Nephron progenitor cell (in vitro differentiated cells): ENCODE data around the gene FAM193A.

Experiments used
- DNase-seq: peaks from one replicate; pipeline ENCODE4 v3.0.0; 2021
- H3K27ac Mint-ChIP-seq: 2 replicates; pipeline ENCODE4 v1.8.0; 2021; ENCODE audit warnings: mild to moderate bottlenecking, moderate library complexity, mixed read lengths
- H3K27me3 Mint-ChIP-seq: 2 replicates; pipeline ENCODE4 v1.8.0; 2021; ENCODE audit warnings: mild to moderate bottlenecking, low read depth, mixed read lengths; ENCODE audit not compliant: poor library complexity
- H3K36me3 Mint-ChIP-seq: 2 replicates; pipeline ENCODE4 v1.8.0; 2021; ENCODE audit warnings: low read depth, mixed read lengths
- H3K4me1 Mint-ChIP-seq: 2 replicates; pipeline ENCODE4 v1.8.0; 2021; ENCODE audit warnings: mixed read lengths
- H3K4me3 Mint-ChIP-seq: 2 replicates; pipeline ENCODE4 v1.8.0; 2021; ENCODE audit warnings: mild to moderate bottlenecking, moderate library complexity, mixed read lengths
- H3K9me3 Mint-ChIP-seq: 2 replicates; pipeline ENCODE4 v1.8.0; 2021; ENCODE audit warnings: mild to moderate bottlenecking, moderate library complexity, mixed read lengths
- TF ChIP-seq, protein P1 (sequence below): fragments of 200-600 bp; sonication (generic); IDR thresholded peaks from 2 replicates; pipeline ENCODE4 v1.5.0; 2021; ENCODE audit warnings: antibody characterized with exemption

The FAM193A gene

DNA sequence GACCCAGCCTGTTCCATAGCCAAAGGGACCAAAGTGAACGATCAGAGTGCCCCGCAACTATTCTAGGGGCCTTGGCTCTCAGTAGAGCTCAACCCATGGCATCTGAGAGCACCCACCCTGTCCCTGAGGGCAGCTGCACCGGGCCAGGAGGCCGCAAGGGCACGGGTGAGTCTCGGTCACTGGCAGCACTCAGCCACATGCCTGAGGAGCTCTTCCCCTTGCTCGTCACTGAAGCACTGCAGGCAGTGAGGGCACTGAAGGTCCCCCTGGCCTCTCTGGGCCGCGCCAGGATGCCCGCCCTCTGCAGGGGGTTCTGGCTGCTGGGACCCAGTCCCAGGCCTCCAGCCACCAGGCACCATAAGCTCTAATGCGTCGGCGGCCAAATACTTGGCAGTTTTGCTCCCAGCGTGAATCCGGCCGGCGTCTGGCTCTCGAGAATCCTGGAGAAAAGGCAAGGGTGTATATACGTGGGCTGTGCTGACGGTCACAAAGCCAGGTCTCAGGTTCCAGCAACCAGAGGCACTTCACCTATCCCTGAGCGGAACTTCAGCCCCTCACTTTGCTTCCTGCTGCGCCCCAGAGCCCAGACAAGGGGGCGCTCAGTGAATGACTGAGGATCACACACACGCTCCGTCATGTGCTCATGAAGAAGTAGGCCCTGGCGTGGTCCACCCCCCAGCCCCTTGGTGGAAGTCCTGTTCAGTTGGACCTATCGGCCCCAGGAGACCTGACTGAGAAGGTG, 205.8 kb downstream of the FAM193A start:
- H3K27ac Mint-ChIP-seq = peak overlapping the region; percentile 84
- H3K36me3 Mint-ChIP-seq = peaks cover 24% of the 10 kb centered on the region
- TF ChIP-seq, protein P1, sequence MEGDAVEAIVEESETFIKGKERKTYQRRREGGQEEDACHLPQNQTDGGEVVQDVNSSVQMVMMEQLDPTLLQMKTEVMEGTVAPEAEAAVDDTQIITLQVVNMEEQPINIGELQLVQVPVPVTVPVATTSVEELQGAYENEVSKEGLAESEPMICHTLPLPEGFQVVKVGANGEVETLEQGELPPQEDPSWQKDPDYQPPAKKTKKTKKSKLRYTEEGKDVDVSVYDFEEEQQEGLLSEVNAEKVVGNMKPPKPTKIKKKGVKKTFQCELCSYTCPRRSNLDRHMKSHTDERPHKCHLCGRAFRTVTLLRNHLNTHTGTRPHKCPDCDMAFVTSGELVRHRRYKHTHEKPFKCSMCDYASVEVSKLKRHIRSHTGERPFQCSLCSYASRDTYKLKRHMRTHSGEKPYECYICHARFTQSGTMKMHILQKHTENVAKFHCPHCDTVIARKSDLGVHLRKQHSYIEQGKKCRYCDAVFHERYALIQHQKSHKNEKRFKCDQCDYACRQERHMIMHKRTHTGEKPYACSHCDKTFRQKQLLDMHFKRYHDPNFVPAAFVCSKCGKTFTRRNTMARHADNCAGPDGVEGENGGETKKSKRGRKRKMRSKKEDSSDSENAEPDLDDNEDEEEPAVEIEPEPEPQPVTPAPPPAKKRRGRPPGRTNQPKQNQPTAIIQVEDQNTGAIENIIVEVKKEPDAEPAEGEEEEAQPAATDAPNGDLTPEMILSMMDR = no peak
- H3K9me3 Mint-ChIP-seq = peaks cover 3% of the 10 kb centered on the region
- no peak for DNase-seq
- H3K27me3 Mint-ChIP-seq = peaks cover 4% of the 10 kb centered on the region
- H3K4me3 Mint-ChIP-seq = no peak overlapping the region
- H3K4me1 Mint-ChIP-seq = peaks cover 14% of the 10 kb centered on the region

DNA sequence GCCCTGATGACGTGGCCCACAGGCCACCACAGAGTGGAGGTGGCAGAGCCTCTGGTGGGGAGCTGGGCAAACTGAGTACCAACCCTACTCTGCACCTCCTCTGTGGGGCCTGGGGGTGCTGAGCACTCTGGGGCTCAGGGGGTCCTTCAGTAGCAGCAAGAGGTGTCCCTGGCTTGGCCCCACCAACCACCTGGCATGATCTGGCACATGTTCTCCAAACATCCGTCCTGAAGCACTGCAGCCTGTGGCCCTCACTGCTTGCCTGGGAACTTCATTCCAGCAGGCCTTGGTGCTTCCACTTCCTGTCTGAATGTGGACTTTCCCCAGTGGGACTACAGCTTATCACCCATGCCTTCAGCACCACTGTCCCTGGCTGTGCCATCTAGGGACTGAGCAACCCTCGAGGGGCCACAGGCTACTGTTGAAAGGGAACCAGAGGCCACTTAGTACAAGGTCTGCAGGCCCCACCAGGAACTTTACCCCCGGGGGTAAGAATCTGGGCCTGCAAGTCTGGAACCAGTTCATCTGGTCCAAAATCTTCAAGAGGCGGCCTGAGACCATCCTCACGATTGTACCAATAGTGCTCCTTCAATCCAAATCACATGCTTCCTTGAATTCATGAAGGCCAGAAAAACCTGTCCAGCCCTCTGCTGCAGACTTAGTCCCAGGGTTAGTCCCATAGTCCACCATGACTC, 206.5 kb downstream of the FAM193A start:
- H3K4me1 Mint-ChIP-seq = peaks cover 21% of the 10 kb centered on the region
- TF ChIP-seq, protein P1 = no peak
- DNase-seq = no peak
- peaks cover 30% of the 10 kb centered on the region for H3K36me3 Mint-ChIP-seq
- H3K4me3 Mint-ChIP-seq = no peak overlapping the region
- no peak overlapping the region for H3K27ac Mint-ChIP-seq
- no peaks in the 10 kb centered on the region for H3K9me3 Mint-ChIP-seq
- H3K27me3 Mint-ChIP-seq = peaks cover 4% of the 10 kb centered on the region

DNA sequence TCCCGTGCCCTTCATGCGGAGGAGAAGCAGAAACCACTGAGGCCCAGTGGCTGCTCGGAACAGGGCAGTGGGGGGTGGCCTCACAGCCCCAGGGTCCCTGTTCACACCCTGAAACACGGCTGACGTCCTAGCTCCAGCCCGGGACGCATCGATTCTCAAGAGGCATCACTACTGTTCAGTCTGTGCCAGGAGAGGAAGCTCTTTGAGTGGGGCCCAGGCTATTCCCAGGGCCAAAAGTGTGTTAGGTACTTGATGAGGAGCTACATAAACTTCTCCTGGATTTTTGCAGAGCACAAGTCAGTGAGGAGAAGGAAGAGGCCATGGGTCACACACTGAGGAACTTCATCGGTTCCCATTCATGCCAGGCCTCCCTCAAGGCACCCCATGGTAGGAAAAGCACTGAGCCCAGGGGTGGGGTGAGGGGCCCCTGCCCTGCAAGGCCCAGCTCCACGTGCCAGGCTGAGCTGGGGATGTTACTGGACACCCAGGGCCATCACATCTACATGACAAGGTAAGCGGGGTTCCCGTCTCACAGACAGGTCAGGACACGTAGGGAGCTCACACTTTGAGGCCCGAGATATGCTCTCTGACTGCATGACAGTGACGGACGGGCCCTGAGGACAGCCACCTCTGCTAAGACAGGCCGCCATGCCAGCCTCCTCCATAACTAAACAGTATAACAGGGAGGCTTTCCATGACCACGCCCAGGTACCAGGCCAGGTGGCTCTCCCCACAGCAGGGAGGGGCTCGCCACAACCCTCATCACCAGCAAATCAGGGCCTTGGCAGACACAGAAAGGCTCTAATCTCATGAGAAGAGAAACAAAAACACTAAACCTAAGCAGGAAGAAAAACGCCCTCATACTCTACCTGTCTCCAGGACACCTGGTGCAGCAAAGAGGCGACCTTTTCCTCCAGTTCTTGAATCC, 207.3 kb downstream of the FAM193A start:
- H3K9me3 Mint-ChIP-seq = no peaks in the 10 kb centered on the region

DNA sequence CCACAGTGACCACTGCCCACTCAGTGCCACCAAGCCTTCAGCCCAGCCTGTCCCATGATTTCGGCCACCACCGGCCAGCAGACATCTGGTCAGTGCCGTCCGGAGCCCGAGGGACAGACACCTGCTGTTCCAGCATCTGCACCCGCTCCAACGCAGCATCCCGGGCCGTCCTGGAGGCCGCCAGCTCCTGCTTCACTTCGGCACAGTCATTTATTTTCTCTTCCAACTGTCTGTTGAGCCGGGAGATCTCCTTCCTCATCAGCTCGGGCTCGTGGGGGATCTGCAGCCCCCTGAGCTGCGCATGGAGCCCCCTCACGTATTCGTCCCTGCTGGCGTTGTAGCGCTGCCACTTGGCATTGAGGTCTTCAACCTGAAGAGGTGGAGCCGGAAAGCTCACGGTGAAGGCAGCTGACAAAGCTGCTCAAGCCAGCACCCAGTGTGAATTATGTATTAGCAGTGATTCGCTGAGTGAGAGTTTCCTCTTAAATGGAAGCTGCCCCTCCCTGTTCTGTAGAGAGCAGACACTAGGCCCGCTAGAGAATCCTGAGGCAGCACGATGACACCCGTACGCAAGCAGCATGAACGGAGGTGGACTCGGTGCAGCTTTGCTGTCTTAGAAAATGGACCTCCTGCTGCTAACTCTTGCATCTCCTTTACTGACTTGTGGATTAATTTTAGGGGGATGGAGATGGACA, 208.3 kb downstream of the FAM193A start:
- Mint-ChIP-seq H3K27ac (no peak overlapping the region), H3K9me3 (no peaks in the 10 kb centered on the region), H3K36me3 (peaks cover 23% of the 10 kb centered on the region), H3K4me1 (peaks cover 22% of the 10 kb centered on the region), H3K4me3 (no peak overlapping the region), H3K27me3 (peaks cover 4% of the 10 kb centered on the region)
- TF ChIP-seq, protein P1 = no peak
- DNase-seq = no peak

More for the DNA sequence above, 207.3 kb downstream of the FAM193A start:
- DNase-seq = no peak
- no peak overlapping the region for H3K4me3 Mint-ChIP-seq
- peaks cover 23% of the 10 kb centered on the region for H3K36me3 Mint-ChIP-seq
- peaks cover 22% of the 10 kb centered on the region for H3K4me1 Mint-ChIP-seq
- H3K27ac Mint-ChIP-seq = no peak overlapping the region
- TF ChIP-seq, protein P1 = no peak
- H3K27me3 Mint-ChIP-seq = peaks cover 4% of the 10 kb centered on the region

DNA sequence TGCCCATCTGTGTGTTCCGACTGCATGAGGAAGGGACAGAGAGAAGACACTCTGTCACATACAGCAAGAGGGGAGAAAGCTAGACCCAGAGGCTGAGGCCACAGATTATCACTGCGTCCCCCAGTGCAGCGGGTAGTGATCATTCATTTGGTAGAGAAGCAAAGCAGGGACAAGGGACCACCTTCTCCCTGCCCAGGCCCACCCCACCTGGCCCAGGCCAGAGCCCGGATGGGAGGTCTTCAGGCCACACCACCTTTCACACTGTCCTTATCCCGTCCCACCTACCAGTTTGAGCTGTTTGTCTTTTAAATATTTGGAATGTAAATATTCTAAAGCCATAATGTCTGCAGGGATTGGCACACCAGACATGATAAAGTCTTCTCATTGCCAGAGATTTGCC, 209.1 kb downstream of the FAM193A start:
- no peak for DNase-seq
- Mint-ChIP-seq H3K9me3 (no peaks in the 10 kb centered on the region), H3K27me3 (peaks cover 4% of the 10 kb centered on the region), H3K27ac (peak overlapping the region; percentile 74), H3K4me3 (no peak overlapping the region), H3K36me3 (peaks cover 23% of the 10 kb centered on the region), H3K4me1 (peaks cover 22% of the 10 kb centered on the region)
- TF ChIP-seq, protein P1 = no peak
